ENCODE measurements around the gene VPS13D.

VPS13D gene

GRCh38 chr1:12428334-12428733, 198.5 kb downstream of the VPS13D start:
- no peak for TF ChIP-seq CEBPB (IDR thresholded peaks at IDR 0.05)
- no peak for TF ChIP-seq EGR1 (IDR thresholded peaks at IDR 0.05)

DNA sequence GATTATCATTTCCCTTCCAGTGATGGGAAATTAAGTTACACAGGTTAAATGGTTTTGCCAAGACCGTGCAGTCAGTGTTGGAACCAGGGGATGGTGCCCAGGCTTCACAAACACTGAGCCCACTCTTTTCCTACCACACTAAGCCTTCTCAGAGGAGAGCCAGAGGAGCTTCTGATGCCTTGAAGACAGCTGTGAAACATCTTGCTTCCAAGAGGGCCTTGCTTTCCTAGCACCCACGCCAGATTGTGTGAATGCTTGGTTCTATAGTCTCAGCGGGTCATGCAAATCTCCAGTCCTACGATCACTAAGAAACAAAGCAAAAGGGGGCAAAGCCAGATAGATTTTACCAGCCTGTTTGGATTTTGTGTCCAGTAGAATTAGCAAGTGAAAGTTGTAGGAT, 200.7 kb downstream of the VPS13D start:
- TF ChIP-seq TCF12 (IDR thresholded peaks at IDR 0.05; ENCODE audit: low read depth), result no peak

GRCh38 chr1:12432897-12433296, 203.1 kb downstream of the VPS13D start:
- TF ChIP-seq TCF12 (IDR thresholded peaks at IDR 0.05; ENCODE audit: low read depth) (no peak), TAF1 (IDR thresholded peaks at IDR 0.05; ENCODE audit: low read depth) (no peak), EP300 (IDR thresholded peaks at IDR 0.05; ENCODE audit: borderline replicate concordance) (no peak), CREB1 (IDR thresholded peaks at IDR 0.05; ENCODE audit: low read depth) (no peak), YY1 (IDR thresholded peaks at IDR 0.05; ENCODE audit: low read depth) (no peak), RAD21 (IDR thresholded peaks at IDR 0.05; ENCODE audit: low read depth) (no peak), ZBTB7A (IDR thresholded peaks at IDR 0.05; ENCODE audit: low read depth) (no peak), FOXM1 (IDR thresholded peaks at IDR 0.05; ENCODE audit: borderline replicate concordance, low read depth) (no peak), REST (IDR thresholded peaks at IDR 0.05; ENCODE audit: low read depth) (no peak), EGR1 (IDR thresholded peaks at IDR 0.05) (no peak), CEBPB (IDR thresholded peaks at IDR 0.05) (no peak), NFIC (IDR thresholded peaks at IDR 0.05) (no peak), MAX (IDR thresholded peaks at IDR 0.05) (no peak), TEAD4 (IDR thresholded peaks at IDR 0.05) (no peak)
- TF ChIP-seq, protein P1, sequence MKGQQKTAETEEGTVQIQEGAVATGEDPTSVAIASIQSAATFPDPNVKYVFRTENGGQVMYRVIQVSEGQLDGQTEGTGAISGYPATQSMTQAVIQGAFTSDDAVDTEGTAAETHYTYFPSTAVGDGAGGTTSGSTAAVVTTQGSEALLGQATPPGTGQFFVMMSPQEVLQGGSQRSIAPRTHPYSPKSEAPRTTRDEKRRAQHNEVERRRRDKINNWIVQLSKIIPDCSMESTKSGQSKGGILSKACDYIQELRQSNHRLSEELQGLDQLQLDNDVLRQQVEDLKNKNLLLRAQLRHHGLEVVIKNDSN (IDR thresholded peaks at IDR 0.05), result no peak

- 0 out of 2 replicates have a peak, but pooled peaks have one; percentile 35 for TF ChIP-seq ZBTB7A (IDR thresholded peaks at IDR 0.05; ENCODE audit: low read depth)
- TF ChIP-seq, protein P1 (IDR thresholded peaks at IDR 0.05), result no peak
- TF ChIP-seq YY1 (IDR thresholded peaks at IDR 0.05; ENCODE audit: low read depth), result no peak
- TF ChIP-seq EP300 (IDR thresholded peaks at IDR 0.05; ENCODE audit: borderline replicate concordance), result peak; percentile 60; the same call in 1 of the 2 replicates
- 0 out of 2 replicates have a peak, but pooled peaks have one; percentile 18 for TF ChIP-seq MAX (IDR thresholded peaks at IDR 0.05)
- TF ChIP-seq TCF12 (IDR thresholded peaks at IDR 0.05; ENCODE audit: low read depth), result peak; percentile 31; the same call in 1 of the 2 replicates
- no peak for TF ChIP-seq FOXM1 (IDR thresholded peaks at IDR 0.05; ENCODE audit: borderline replicate concordance, low read depth)
Measured at GRCh38 chr1:12433323-12434053, 203.7 kb downstream of the VPS13D start.

DNA sequence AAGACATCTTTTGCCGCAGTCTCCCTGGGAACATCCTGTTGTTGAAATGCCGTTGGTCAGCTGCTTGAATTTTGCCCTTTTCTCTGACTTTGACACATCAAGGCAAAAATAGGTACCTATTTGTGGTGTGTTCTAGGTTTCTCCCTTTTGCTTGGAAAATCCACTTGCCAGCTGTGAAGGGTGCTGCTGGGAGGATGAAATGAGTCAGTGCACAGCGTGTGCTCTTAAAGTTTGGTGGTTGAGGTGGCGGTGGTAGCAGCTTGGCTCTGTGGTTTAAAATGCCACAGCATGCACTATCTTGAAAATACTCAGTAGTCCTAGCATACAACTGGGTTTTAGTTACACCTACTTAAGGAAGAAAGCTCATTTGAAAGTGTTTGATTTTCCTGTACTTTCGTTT, 204.3 kb downstream of the VPS13D start:
- TF ChIP-seq FOXM1 (IDR thresholded peaks at IDR 0.05; ENCODE audit: borderline replicate concordance, low read depth) (no peak), CEBPB (IDR thresholded peaks at IDR 0.05) (no peak)
- TF ChIP-seq, protein P1 (IDR thresholded peaks at IDR 0.05), result no peak

- TF ChIP-seq NFIC (IDR thresholded peaks at IDR 0.05) (no peak), TEAD4 (IDR thresholded peaks at IDR 0.05) (no peak)
Measured at GRCh38 chr1:12434686-12435085, 204.9 kb downstream of the VPS13D start.

GRCh38 chr1:12435639-12436344, 206.0 kb downstream of the VPS13D start:
- TF ChIP-seq RAD21 (IDR thresholded peaks at IDR 0.05; ENCODE audit: low read depth), result no peak
- no peak for TF ChIP-seq NFIC (IDR thresholded peaks at IDR 0.05)
- TF ChIP-seq FOXM1 (IDR thresholded peaks at IDR 0.05; ENCODE audit: borderline replicate concordance, low read depth), result no peak
- TF ChIP-seq ZBTB7A (IDR thresholded peaks at IDR 0.05; ENCODE audit: low read depth), result no peak
- TF ChIP-seq CEBPB (IDR thresholded peaks at IDR 0.05), result no peak
- TF ChIP-seq TCF12 (IDR thresholded peaks at IDR 0.05; ENCODE audit: low read depth), result no peak
- TF ChIP-seq EGR1 (IDR thresholded peaks at IDR 0.05), result no peak
- no peak for TF ChIP-seq REST (IDR thresholded peaks at IDR 0.05; ENCODE audit: low read depth)
- TF ChIP-seq YY1 (IDR thresholded peaks at IDR 0.05; ENCODE audit: low read depth), result no peak
- no peak for TF ChIP-seq CREB1 (IDR thresholded peaks at IDR 0.05; ENCODE audit: low read depth)
- TF ChIP-seq MAX (IDR thresholded peaks at IDR 0.05), result no peak
- TF ChIP-seq TAF1 (IDR thresholded peaks at IDR 0.05; ENCODE audit: low read depth), result no peak
- TF ChIP-seq, protein P1 (IDR thresholded peaks at IDR 0.05), result no peak
- TF ChIP-seq EP300 (IDR thresholded peaks at IDR 0.05; ENCODE audit: borderline replicate concordance), result no peak
- TF ChIP-seq TEAD4 (IDR thresholded peaks at IDR 0.05), result no peak
